NB4 (cell line): ENCODE results near the gene TCERG1L.

Source experiments
- CTCF ChIP-seq: IDR thresholded peaks from one replicate; pipeline ENCODE4 v1.5.1; 2012; ENCODE audit warnings: low read depth, low read length
- POLR2A ChIP-seq: IDR thresholded peaks from 2 replicates; pipeline ENCODE4 v1.6.1; 2011; ENCODE audit warnings: mild to moderate bottlenecking; ENCODE audit not compliant: insufficient read length; ENCODE audit errors: extremely low read depth

DNA sequence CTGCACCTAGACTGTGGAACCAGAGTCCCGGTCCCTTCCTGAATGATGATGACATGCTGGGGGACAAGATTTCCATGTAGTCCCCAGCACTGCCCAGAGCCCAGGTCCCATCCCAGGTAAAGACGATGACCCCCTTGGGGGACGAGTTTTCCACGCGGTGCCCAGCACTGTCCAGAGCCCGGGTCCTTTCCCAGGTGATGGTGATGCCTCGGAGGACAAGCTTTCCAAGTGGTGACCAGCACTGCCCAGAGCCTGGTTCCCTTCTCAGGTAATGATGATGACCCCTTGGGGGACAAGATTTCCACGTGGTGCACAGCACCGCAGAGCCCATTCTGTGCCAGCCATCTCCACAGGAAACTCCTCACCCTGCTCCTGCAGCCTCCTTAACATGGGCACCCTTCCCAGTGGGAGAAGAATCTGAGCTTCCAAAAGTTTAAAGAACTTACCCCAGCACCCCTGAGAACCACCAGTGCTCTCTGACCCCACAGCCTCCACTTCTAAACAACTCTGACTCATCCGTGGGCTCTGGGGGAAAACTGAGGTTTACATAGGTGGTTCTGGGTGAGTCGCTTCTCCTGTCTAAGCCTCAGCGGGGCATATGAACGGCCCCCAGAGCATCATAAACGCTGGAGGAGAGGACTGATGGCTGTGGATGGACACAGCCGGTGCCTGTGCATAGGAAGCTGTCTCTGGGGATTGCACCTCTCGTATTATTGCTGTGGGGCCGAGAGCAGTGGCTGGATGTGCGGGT lies 233.2 kb downstream of the TCERG1L start:
- TF ChIP-seq CTCF (no peak), POLR2A (no peak)
